Testis (tissue), 2 donors: Measurements from ENCODE around the gene SERGEF.

Experiments used
- CTCF ChIP-seq, 3 experiments: fragments of 450-650 bp in 2 of 3; fragments of 200-600 bp in 1 of 3; sonication (generic) in 1 of 3; IDR thresholded peaks; one replicate each; pipeline ENCODE4 v1.5.1; 2016 to 2019; ENCODE audit warnings: antibody characterized with exemption in 3 of 3, mild to moderate bottlenecking in 2 of 3, moderate library complexity in 1 of 3
- POLR2A ChIP-seq: fragments of 450-650 bp; IDR thresholded peaks from one replicate; pipeline ENCODE4 v1.6.1; 2017; ENCODE audit warnings: antibody characterized with exemption, mild to moderate bottlenecking, moderate library complexity

- TF ChIP-seq CTCF (IDR thresholded peaks at IDR 0.05) (no peak), POLR2A (no peak)
Observed at GRCh38 chr11:17774232-17775034, 238.4 kb downstream of the SERGEF start.
